Fibroblast of lung (primary cell): ENCODE results near the gene VAMP2.

ENCODE experiments used
- CTCF ChIP-seq, 2 donors: IDR thresholded peaks in 1 of 2; conservative IDR thresholded peaks in 1 of 2; 1 replicate in 1 of 2; 2 replicates in 1 of 2; pipeline ENCODE4 v1.5.1; 2011 to 2012; ENCODE audit warnings: low read length in 2 of 2, control low read depth in 1 of 2, inconsistent platforms in 1 of 2, low read depth in 1 of 2, mild to moderate bottlenecking in 1 of 2
- EZH2 ChIP-seq: IDR thresholded peaks from 2 replicates; pipeline ENCODE4 v1.5.1; 2012; ENCODE audit warnings: low read length, control low read depth, mild to moderate bottlenecking; ENCODE audit errors: missing control alignments

GRCh38 chr17:8137645-8138373 lies 24.9 kb downstream of the VAMP2 start:
- TF ChIP-seq CTCF (conservative IDR thresholded peaks at IDR 0.05 in 1 of 2, IDR thresholded peaks at IDR 0.05 in 1 of 2; ENCODE audit: low read depth in 1 of 2, low read length in 2 of 2) (no peak), EZH2 (no peak)
